ENCODE results near the gene PCNP.

- no peak for TF ChIP-seq FOXP4 (CRISPR knock-in tag; IDR thresholded peaks at IDR 0.05; ENCODE audit: borderline replicate concordance)
- no peak for TF ChIP-seq SOX6 (IDR thresholded peaks at IDR 0.05)
- no peak for TF ChIP-seq EP300 (IDR thresholded peaks at IDR 0.05; ENCODE audit: low read length)
- TF ChIP-seq CTCF (IDR thresholded peaks at IDR 0.05 in 2 of 3, conservative IDR thresholded peaks at IDR 0.05 in 1 of 3; ENCODE audit: insufficient read depth in 2 of 3, low read depth in 1 of 3, low read length in 3 of 3), result no peak
These were observed 44.7 kb downstream of the PCNP start for GRCh38 chr3:101618726-101619125.

Measured in K562 (cell line).